GM13977 (cell line): Measurements from ENCODE around the gene TMEM63B.

Experiments used
- DNase-seq: peaks from one replicate; pipeline ENCODE4 v3.0.0; 2012; ENCODE audit warnings: low spot score
- CTCF ChIP-seq: IDR thresholded peaks from 2 replicates; pipeline ENCODE4 v1.5.1; 2012; ENCODE audit warnings: mild to moderate bottlenecking, control low read depth; ENCODE audit not compliant: insufficient read depth; ENCODE audit errors: extremely low read depth, missing control alignments
- in situ Hi-C: fragments of 300-500 bp; cut with MboI; formaldehyde crosslinking; loops from one replicate; pipeline ENCODE4 v1.12.0; 2022; ENCODE audit warnings: low sequenced_read_pairs, low pct_unique_long_range_greater_than_20kb, mixed read lengths, inconsistent platforms; ENCODE audit not compliant: unreplicated experiment

The TMEM63B gene

DNA sequence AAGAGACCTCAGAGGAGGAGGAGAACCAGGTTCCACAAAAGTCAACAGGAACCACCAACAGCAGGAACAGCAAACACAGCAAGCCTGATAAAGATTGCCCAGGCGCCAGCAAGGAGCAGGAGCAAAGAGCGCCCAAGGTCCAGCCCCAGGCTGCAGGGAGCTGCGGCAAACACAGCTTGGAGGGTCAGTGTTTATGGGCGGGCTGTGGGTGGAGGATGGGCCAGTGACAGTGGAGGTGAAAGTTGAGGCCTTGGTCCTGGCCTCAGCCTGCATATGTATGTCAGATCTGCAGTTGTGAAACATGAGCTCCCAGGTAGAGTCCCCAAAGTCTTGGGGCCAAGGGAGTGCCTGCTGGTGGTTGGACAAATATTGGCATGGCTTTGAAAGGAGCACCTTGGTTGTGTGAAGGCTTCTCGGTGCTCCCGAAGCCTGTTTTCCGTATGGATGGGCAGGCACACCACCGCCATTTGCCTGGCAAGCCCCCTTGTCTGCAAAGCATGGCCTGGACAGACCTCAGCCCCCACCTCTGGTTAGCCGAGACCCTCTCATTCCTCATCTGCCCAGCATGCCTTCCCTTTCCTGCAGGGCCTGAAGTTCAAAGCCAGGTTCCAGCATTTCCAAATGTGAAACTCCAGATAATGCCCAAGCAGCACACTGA lies 29.3 kb downstream of the TMEM63B start:
- in situ Hi-C loops = loop anchor here (25.0 kb wide), 1 partner anchor 181 kb away; the partner anchor contains the start of gene SPATS1
- no peak for DNase-seq
- no peak for TF ChIP-seq CTCF

DNA sequence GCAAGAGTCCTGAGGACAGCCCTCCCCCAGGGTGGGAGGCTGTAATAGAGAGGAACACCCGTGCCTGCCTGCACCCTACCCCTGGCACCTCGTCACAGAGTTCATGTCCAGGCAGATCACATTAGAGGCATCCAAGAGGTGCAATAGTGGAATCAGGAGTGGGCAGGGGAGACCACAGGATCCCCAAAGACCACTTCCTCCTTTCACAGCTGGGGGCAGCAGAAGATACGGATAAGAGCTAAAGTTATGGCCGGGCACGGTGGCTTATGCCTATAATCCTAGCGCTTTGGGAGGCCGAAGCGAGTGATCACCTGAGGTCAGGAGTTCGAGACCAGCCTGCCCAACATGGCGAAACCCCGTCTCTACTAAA lies 29.8 kb downstream of the TMEM63B start:
- TF ChIP-seq CTCF = no peak
- in situ Hi-C loops = loop anchor here (25.0 kb wide), 1 partner anchor 180 kb away; the partner anchor contains the start of gene SPATS1
- DNase-seq = no peak

- DNase-seq = no peak
- in situ Hi-C loops = loop anchor here (25.0 kb wide), 1 partner anchor 179 kb away; the partner anchor contains the start of gene SPATS1
Observed at GRCh38 chr6:44158770-44159228, 31.4 kb downstream of the TMEM63B start, which contains the start of gene CAPN11. TSS of gene CAPN11 (plus strand) at chr6:44158820. CDS start at chr6:44158849, 29 bp downstream.

DNA sequence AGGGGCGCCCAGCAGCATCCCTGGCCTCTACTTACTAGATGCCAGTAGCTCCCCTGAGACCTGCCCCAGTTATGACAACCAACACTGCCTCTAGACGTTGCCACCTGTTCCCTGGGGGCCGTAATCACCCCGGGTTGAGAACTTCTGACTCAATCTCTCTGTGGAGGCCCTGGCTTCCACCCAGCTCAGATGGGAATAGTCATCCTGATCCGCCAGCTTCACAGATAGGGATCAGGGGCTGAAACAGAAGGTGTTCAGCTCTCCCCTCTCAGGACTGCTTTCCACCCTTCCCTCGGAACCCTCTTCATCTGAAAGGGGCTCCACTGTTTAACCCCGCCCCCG lies 34.6 kb downstream of the TMEM63B start:
- DNase-seq = no peak
- in situ Hi-C loops = loop anchor here (25.0 kb wide), 1 partner anchor 175 kb away; the partner anchor contains the start of gene SPATS1
- TF ChIP-seq CTCF = no peak

More at GRCh38 chr6:44158770-44159228, 31.4 kb downstream of the TMEM63B start, which contains the start of gene CAPN11:
- no peak for TF ChIP-seq CTCF

GRCh38 chr6:44162876-44163625 lies 35.7 kb downstream of the TMEM63B start:
- in situ Hi-C loops = loop anchor here (25.0 kb wide), 1 partner anchor 174 kb away; the partner anchor contains the start of gene SPATS1
- TF ChIP-seq CTCF = no peak
- no peak for DNase-seq

- no peak for DNase-seq
- TF ChIP-seq CTCF = no peak
- in situ Hi-C loops = loop anchor here (25.0 kb wide), 1 partner anchor 171 kb away; the partner anchor contains the start of gene SPATS1
Observed at GRCh38 chr6:44166116-44166515, 38.8 kb downstream of the TMEM63B start.
